A673 (cell line): ENCODE data around the gene SCGB3A1.

Experiments used
- CTCF ChIP-seq: fragments of 300-800, 200-600 bp; sonication (generic); conservative IDR thresholded peaks from 2 replicates; pipeline ENCODE4 v1.5.1; 2017; ENCODE audit warnings: low read depth, mild to moderate bottlenecking, antibody characterized with exemption, low read length, moderate library complexity, mixed read lengths
- EZH2 ChIP-seq: fragments of 200-600 bp; sonication (generic); IDR thresholded peaks from 2 replicates; pipeline ENCODE4 v1.6.1; 2017; ENCODE audit warnings: borderline replicate concordance, low read depth, mild to moderate bottlenecking, mixed read lengths, antibody characterized with exemption, low read length; ENCODE audit not compliant: poor library complexity, severe bottlenecking

- TF ChIP-seq CTCF (no peak), EZH2 (no peak)
Observed at GRCh38 chr5:180595381-180596114, 4.2 kb upstream of the SCGB3A1 start.
